Measurements from ENCODE around the gene PUSL1.

PUSL1 gene

GRCh38 chr1:1307923-1308755 lies at the start of gene PUSL1, which contains the start of gene ACAP3:
TSS of gene PUSL1 (plus strand) at chr1:1308597. CDS start at chr1:1308644, 47 bp downstream.
TSS of gene ACAP3 (minus strand) at chr1:1307930. CDS start at chr1:1307815, 115 bp downstream.
- Histone ChIP-seq H3K9me3 (ENCODE audit: control insufficient read depth in 5 of 5, low read length in 5 of 5) (no peaks in the 10 kb centered on the region), H3K9ac (ENCODE audit: low read length in 5 of 5) (peak within 1 kb of the TSS in 4 of 5 donors; percentile 64 to 80 (median 70)), H3K27me3 (ENCODE audit: control insufficient read depth in 5 of 5, insufficient read depth in 4 of 5, low read length in 5 of 5) (no peaks in the 10 kb centered on the region), H3K4me1 (ENCODE audit: control insufficient read depth in 5 of 5, insufficient read depth in 5 of 5, low read length in 5 of 5) (peaks cover 5 to 56% (median 53%) of the 10 kb centered on the region in 5 donors), H3K27ac (ENCODE audit: low read depth, low read length) (peak within 1 kb of the TSS; percentile 69), H3K36me3 (ENCODE audit: control insufficient read depth in 5 of 5, insufficient read depth in 5 of 5, low read length in 5 of 5) (peaks cover 0 to 34% (median 28%) of the 10 kb centered on the region in 5 donors), H3K4me3 (ENCODE audit: low read depth in 1 of 5, low read length in 5 of 5) (peak within 1 kb of the TSS; percentile 62 to 93 (median 78))

GRCh38 chr1:1259119-1259488 lies 49.3 kb upstream of the PUSL1 start:
- Histone ChIP-seq H3K9ac (ENCODE audit: low read length in 5 of 5) (no peak overlapping the region), H3K27me3 (ENCODE audit: control insufficient read depth in 5 of 5, insufficient read depth in 4 of 5, low read length in 5 of 5) (no peaks in the 10 kb centered on the region), H3K36me3 (ENCODE audit: control insufficient read depth in 5 of 5, insufficient read depth in 5 of 5, low read length in 5 of 5) (peaks cover 0 to 78% (median 61%) of the 10 kb centered on the region in 5 donors), H3K27ac (ENCODE audit: low read depth, low read length) (no peak overlapping the region), H3K9me3 (ENCODE audit: control insufficient read depth in 5 of 5, low read length in 5 of 5) (no peaks in the 10 kb centered on the region), H3K4me3 (ENCODE audit: low read depth in 1 of 5, low read length in 5 of 5) (no peak overlapping the region), H3K4me1 (ENCODE audit: control insufficient read depth in 5 of 5, insufficient read depth in 5 of 5, low read length in 5 of 5) (peaks cover 2 to 35% (median 29%) of the 10 kb centered on the region in 5 donors)

DNA sequence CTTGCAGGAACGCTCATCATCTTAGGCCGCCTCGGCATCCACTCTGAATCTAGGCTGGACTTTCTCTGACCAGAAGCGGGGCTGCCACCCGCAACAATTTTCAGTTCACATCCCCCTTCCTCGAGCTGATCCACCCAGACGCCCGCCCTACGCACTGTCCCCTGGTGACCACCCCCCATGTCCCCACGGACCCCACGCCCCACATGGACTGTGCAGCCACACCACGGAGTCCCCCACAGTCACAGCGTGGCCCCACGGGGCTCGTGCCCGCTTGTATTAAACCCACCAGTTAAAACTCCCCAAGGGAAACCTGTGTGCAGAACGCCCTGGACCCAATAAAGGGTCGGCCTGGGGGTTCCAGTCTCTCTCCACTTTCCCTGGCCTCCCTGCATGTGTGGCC lies 48.9 kb upstream of the PUSL1 start:
- H3K4me3 ChIP-seq (ENCODE audit: low read depth in 1 of 5, low read length in 5 of 5) = no peak overlapping the region
- H3K4me1 ChIP-seq (ENCODE audit: control insufficient read depth in 5 of 5, insufficient read depth in 5 of 5, low read length in 5 of 5) = peaks cover 2 to 36% (median 30%) of the 10 kb centered on the region in 5 donors
- H3K9ac ChIP-seq (ENCODE audit: low read length in 5 of 5) = no peak overlapping the region
- no peak overlapping the region for H3K27ac ChIP-seq (ENCODE audit: low read depth, low read length)
- no peaks in the 10 kb centered on the region for H3K9me3 ChIP-seq (ENCODE audit: control insufficient read depth in 5 of 5, low read length in 5 of 5)
- no peaks in the 10 kb centered on the region for H3K27me3 ChIP-seq (ENCODE audit: control insufficient read depth in 5 of 5, insufficient read depth in 4 of 5, low read length in 5 of 5)
- peaks cover 0 to 77% (median 61%) of the 10 kb centered on the region in 5 donors for H3K36me3 ChIP-seq (ENCODE audit: control insufficient read depth in 5 of 5, insufficient read depth in 5 of 5, low read length in 5 of 5)

GRCh38 chr1:1259951-1260600 lies 48.3 kb upstream of the PUSL1 start:
- Histone ChIP-seq H3K4me1 (ENCODE audit: control insufficient read depth in 5 of 5, insufficient read depth in 5 of 5, low read length in 5 of 5) (peaks cover 2 to 40% (median 30%) of the 10 kb centered on the region in 5 donors), H3K9me3 (ENCODE audit: control insufficient read depth in 5 of 5, low read length in 5 of 5) (no peaks in the 10 kb centered on the region), H3K9ac (ENCODE audit: low read length in 5 of 5) (no peak overlapping the region), H3K27ac (ENCODE audit: low read depth, low read length) (no peak overlapping the region), H3K27me3 (ENCODE audit: control insufficient read depth in 5 of 5, insufficient read depth in 4 of 5, low read length in 5 of 5) (no peaks in the 10 kb centered on the region), H3K36me3 (ENCODE audit: control insufficient read depth in 5 of 5, insufficient read depth in 5 of 5, low read length in 5 of 5) (peaks cover 0 to 76% (median 60%) of the 10 kb centered on the region in 5 donors), H3K4me3 (ENCODE audit: low read depth in 1 of 5, low read length in 5 of 5) (no peak overlapping the region)

- Histone ChIP-seq H3K9me3 (ENCODE audit: control insufficient read depth in 5 of 5, low read length in 5 of 5) (no peaks in the 10 kb centered on the region), H3K27ac (ENCODE audit: low read depth, low read length) (no peak overlapping the region), H3K27me3 (ENCODE audit: control insufficient read depth in 5 of 5, insufficient read depth in 4 of 5, low read length in 5 of 5) (no peaks in the 10 kb centered on the region), H3K4me3 (ENCODE audit: low read depth in 1 of 5, low read length in 5 of 5) (no peak overlapping the region), H3K36me3 (ENCODE audit: control insufficient read depth in 5 of 5, insufficient read depth in 5 of 5, low read length in 5 of 5) (peaks cover 0 to 76% (median 57%) of the 10 kb centered on the region in 5 donors), H3K9ac (ENCODE audit: low read length in 5 of 5) (no peak overlapping the region), H3K4me1 (ENCODE audit: control insufficient read depth in 5 of 5, insufficient read depth in 5 of 5, low read length in 5 of 5) (peaks cover 2 to 46% (median 30%) of the 10 kb centered on the region in 5 donors)
Observed at GRCh38 chr1:1260843-1261560, 47.4 kb upstream of the PUSL1 start.

DNA sequence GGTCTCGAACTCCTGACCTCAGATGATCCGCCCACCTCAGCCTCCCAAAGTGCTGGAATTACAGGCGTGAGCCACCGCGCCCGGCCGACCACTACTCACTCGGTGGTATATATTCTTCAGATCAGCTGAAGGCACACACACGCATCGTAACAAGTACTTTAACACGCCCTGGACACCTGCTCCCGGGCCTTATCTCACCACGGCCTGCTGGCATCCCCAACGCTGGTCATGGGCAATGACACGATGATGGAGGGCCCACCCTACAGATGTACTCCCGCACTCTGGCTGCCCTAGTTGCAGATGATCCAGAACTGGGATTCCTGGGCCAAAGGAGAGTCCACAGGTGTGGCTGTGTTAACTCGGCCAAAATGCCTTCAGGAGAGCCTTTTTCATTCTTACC lies 46.3 kb upstream of the PUSL1 start:
- no peak overlapping the region for H3K9ac ChIP-seq (ENCODE audit: low read length in 5 of 5)
- no peak overlapping the region for H3K27ac ChIP-seq (ENCODE audit: low read depth, low read length)
- no peaks in the 10 kb centered on the region for H3K9me3 ChIP-seq (ENCODE audit: control insufficient read depth in 5 of 5, low read length in 5 of 5)
- H3K4me1 ChIP-seq (ENCODE audit: control insufficient read depth in 5 of 5, insufficient read depth in 5 of 5, low read length in 5 of 5) = peaks cover 2 to 46% (median 30%) of the 10 kb centered on the region in 5 donors
- H3K4me3 ChIP-seq (ENCODE audit: low read depth in 1 of 5, low read length in 5 of 5) = no peak overlapping the region
- H3K36me3 ChIP-seq (ENCODE audit: control insufficient read depth in 5 of 5, insufficient read depth in 5 of 5, low read length in 5 of 5) = peaks cover 0 to 71% (median 53%) of the 10 kb centered on the region in 5 donors
- no peaks in the 10 kb centered on the region for H3K27me3 ChIP-seq (ENCODE audit: control insufficient read depth in 5 of 5, insufficient read depth in 4 of 5, low read length in 5 of 5)

- H3K27me3 ChIP-seq (ENCODE audit: control insufficient read depth in 5 of 5, insufficient read depth in 4 of 5, low read length in 5 of 5) = no peaks in the 10 kb centered on the region
- H3K9ac ChIP-seq (ENCODE audit: low read length in 5 of 5) = peak overlapping the region in 2 of 5 donors; percentile 32 to 47
- H3K27ac ChIP-seq (ENCODE audit: low read depth, low read length) = peak overlapping the region; percentile 33
- H3K4me3 ChIP-seq (ENCODE audit: low read depth in 1 of 5, low read length in 5 of 5) = peak overlapping the region in 1 of 5 donors; percentile 12
- H3K36me3 ChIP-seq (ENCODE audit: control insufficient read depth in 5 of 5, insufficient read depth in 5 of 5, low read length in 5 of 5) = peaks cover 0 to 75% (median 60%) of the 10 kb centered on the region in 5 donors
- H3K9me3 ChIP-seq (ENCODE audit: control insufficient read depth in 5 of 5, low read length in 5 of 5) = no peaks in the 10 kb centered on the region
- H3K4me1 ChIP-seq (ENCODE audit: control insufficient read depth in 5 of 5, insufficient read depth in 5 of 5, low read length in 5 of 5) = peaks cover 2 to 46% (median 30%) of the 10 kb centered on the region in 5 donors
Observed at GRCh38 chr1:1262758-1263157, 45.6 kb upstream of the PUSL1 start.

DNA sequence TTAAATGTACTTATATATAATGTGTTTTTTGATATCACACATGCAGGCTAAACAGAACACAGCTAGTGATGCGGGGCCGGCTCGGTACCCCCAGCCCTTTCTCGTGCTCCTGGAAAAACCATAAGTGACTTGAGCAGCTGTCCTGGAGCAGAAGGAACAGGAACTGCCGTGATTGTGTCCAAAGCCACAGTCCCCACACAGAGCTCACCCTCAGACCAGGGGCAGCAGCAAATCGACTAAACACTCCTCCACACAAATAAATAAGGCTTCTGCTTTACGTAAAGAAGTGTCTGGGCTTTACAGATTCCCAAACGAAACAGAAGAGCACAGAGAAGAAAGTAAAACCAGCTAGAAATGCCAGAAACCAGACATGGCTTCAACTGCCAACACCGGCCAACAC lies 44.4 kb upstream of the PUSL1 start:
- Histone ChIP-seq H3K27me3 (ENCODE audit: control insufficient read depth in 5 of 5, insufficient read depth in 4 of 5, low read length in 5 of 5) (no peaks in the 10 kb centered on the region), H3K9me3 (ENCODE audit: control insufficient read depth in 5 of 5, low read length in 5 of 5) (no peaks in the 10 kb centered on the region), H3K27ac (ENCODE audit: low read depth, low read length) (peak overlapping the region; percentile 33), H3K36me3 (ENCODE audit: control insufficient read depth in 5 of 5, insufficient read depth in 5 of 5, low read length in 5 of 5) (peaks cover 0 to 81% (median 63%) of the 10 kb centered on the region in 5 donors), H3K9ac (ENCODE audit: low read length in 5 of 5) (peak overlapping the region in 1 of 5 donors; percentile 3), H3K4me3 (ENCODE audit: low read depth in 1 of 5, low read length in 5 of 5) (no peak overlapping the region), H3K4me1 (ENCODE audit: control insufficient read depth in 5 of 5, insufficient read depth in 5 of 5, low read length in 5 of 5) (peaks cover 2 to 46% (median 30%) of the 10 kb centered on the region in 5 donors)

DNA sequence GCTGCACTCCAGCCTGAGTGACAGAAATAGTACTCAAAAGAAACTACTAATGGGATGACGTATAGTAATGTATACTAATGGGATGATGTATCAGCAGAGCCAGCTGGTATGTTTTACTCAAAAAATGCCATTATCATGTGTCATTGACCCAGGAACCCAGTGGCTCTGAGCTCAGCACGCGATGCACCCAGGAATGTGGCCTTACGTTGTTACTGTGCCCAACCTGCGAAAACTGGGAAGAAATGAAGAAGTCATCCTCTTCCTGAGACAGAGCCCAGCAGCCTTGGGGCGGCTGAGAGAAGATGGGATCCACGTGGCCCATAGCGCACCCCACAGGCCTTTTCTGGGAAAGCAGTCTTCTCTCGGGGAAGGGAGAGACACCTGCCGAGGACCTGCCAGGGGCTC lies 43.5 kb upstream of the PUSL1 start:
- peaks cover 0 to 74% (median 56%) of the 10 kb centered on the region in 5 donors for H3K36me3 ChIP-seq (ENCODE audit: control insufficient read depth in 5 of 5, insufficient read depth in 5 of 5, low read length in 5 of 5)
- no peaks in the 10 kb centered on the region for H3K27me3 ChIP-seq (ENCODE audit: control insufficient read depth in 5 of 5, insufficient read depth in 4 of 5, low read length in 5 of 5)

More for the DNA sequence above, 43.5 kb upstream of the PUSL1 start:
- Histone ChIP-seq H3K27ac (ENCODE audit: low read depth, low read length) (peak overlapping the region; percentile 50), H3K9me3 (ENCODE audit: control insufficient read depth in 5 of 5, low read length in 5 of 5) (no peaks in the 10 kb centered on the region), H3K4me1 (ENCODE audit: control insufficient read depth in 5 of 5, insufficient read depth in 5 of 5, low read length in 5 of 5) (peaks cover 2 to 49% (median 32%) of the 10 kb centered on the region in 5 donors), H3K4me3 (ENCODE audit: low read depth in 1 of 5, low read length in 5 of 5) (no peak overlapping the region), H3K9ac (ENCODE audit: low read length in 5 of 5) (peak overlapping the region in 1 of 5 donors; percentile 62)

Data from subcutaneous abdominal adipose tissue (tissue), 5 donors.